Measurements from ENCODE around the gene ANAPC7.

ANAPC7 gene

GRCh38 chr12:110370732-110371231 is 32.7 kb downstream of the ANAPC7 start:
- no peak overlapping the region for H3K4me3 ChIP-seq (ENCODE audit: low read depth, low read length, poor library complexity, severe bottlenecking)
- no peaks in the 10 kb centered on the region for H3K79me2 ChIP-seq (ENCODE audit: insufficient read depth, low read length)
- no peaks in the 10 kb centered on the region for H4K20me1 ChIP-seq (ENCODE audit: insufficient read depth, low read length)
- no peak overlapping the region for H3K4me2 ChIP-seq (ENCODE audit: low read length)
- no peak overlapping the region for H3K9ac ChIP-seq (ENCODE audit: low read length)
- H3K27ac ChIP-seq (ENCODE audit: low read depth, low read length, poor library complexity, severe bottlenecking) = peak overlapping the region; percentile 73
- no peaks in the 10 kb centered on the region for H3K9me3 ChIP-seq (ENCODE audit: low read length)
- peaks cover 47% of the 10 kb centered on the region for H3K36me3 ChIP-seq (ENCODE audit: insufficient read depth, low read length)
- H3K9me2 ChIP-seq (ENCODE audit: low read depth, low read length) = no peaks in the 10 kb centered on the region
- H3K4me1 ChIP-seq (ENCODE audit: insufficient read depth, low read length, severe bottlenecking) = peaks cover 58% of the 10 kb centered on the region
- TF ChIP-seq EZH2 (IDR thresholded peaks at IDR 0.05; ENCODE audit: borderline replicate concordance, low read length) (no peak), CTCF (IDR thresholded peaks at IDR 0.05; ENCODE audit: low read length) (no peak)
- no peaks in the 10 kb centered on the region for H3K27me3 ChIP-seq (ENCODE audit: insufficient read depth, low read length)
- no peak overlapping the region for H2AFZ ChIP-seq (ENCODE audit: low read length)
- H3F3A ChIP-seq (ENCODE audit: insufficient read depth, low read length) = no peaks in the 10 kb centered on the region

- H3K9me2 ChIP-seq (ENCODE audit: low read depth, low read length) = no peaks in the 10 kb centered on the region
- H3K4me1 ChIP-seq (ENCODE audit: insufficient read depth, low read length, severe bottlenecking) = peaks cover 51% of the 10 kb centered on the region
- no peak overlapping the region for H3K9ac ChIP-seq (ENCODE audit: low read length)
- no peaks in the 10 kb centered on the region for H3F3A ChIP-seq (ENCODE audit: insufficient read depth, low read length)
- no peak overlapping the region for H3K4me3 ChIP-seq (ENCODE audit: low read depth, low read length, poor library complexity, severe bottlenecking)
- H3K27ac ChIP-seq (ENCODE audit: low read depth, low read length, poor library complexity, severe bottlenecking) = no peak overlapping the region
- TF ChIP-seq CTCF (IDR thresholded peaks at IDR 0.05; ENCODE audit: low read length) (no peak), EZH2 (IDR thresholded peaks at IDR 0.05; ENCODE audit: borderline replicate concordance, low read length) (no peak)
- no peak overlapping the region for H3K4me2 ChIP-seq (ENCODE audit: low read length)
- H3K9me3 ChIP-seq (ENCODE audit: low read length) = no peaks in the 10 kb centered on the region
- no peaks in the 10 kb centered on the region for H4K20me1 ChIP-seq (ENCODE audit: insufficient read depth, low read length)
- H3K79me2 ChIP-seq (ENCODE audit: insufficient read depth, low read length) = no peaks in the 10 kb centered on the region
- H2AFZ ChIP-seq (ENCODE audit: low read length) = no peak overlapping the region
- peaks cover 39% of the 10 kb centered on the region for H3K36me3 ChIP-seq (ENCODE audit: insufficient read depth, low read length)
- H3K27me3 ChIP-seq (ENCODE audit: insufficient read depth, low read length) = no peaks in the 10 kb centered on the region
These were observed 33.5 kb downstream of the ANAPC7 start for GRCh38 chr12:110369992-110370391.

- peak overlapping the region; percentile 19; the same call in 1 of the 2 replicates for H3K9ac ChIP-seq (ENCODE audit: low read length)
- H3F3A ChIP-seq (ENCODE audit: insufficient read depth, low read length) = no peaks in the 10 kb centered on the region
- no peak overlapping the region for H3K4me3 ChIP-seq (ENCODE audit: low read depth, low read length, poor library complexity, severe bottlenecking)
- no peaks in the 10 kb centered on the region for H4K20me1 ChIP-seq (ENCODE audit: insufficient read depth, low read length)
- H3K9me2 ChIP-seq (ENCODE audit: low read depth, low read length) = no peaks in the 10 kb centered on the region
- H3K9me3 ChIP-seq (ENCODE audit: low read length) = no peaks in the 10 kb centered on the region
- H3K4me2 ChIP-seq (ENCODE audit: low read length) = no peak overlapping the region
- H3K27ac ChIP-seq (ENCODE audit: low read depth, low read length, poor library complexity, severe bottlenecking) = peak overlapping the region; percentile 72
- H3K36me3 ChIP-seq (ENCODE audit: insufficient read depth, low read length) = peaks cover 19% of the 10 kb centered on the region; the same call in 1 of the 2 replicates
- no peak overlapping the region for H2AFZ ChIP-seq (ENCODE audit: low read length)
- no peak for TF ChIP-seq CTCF (IDR thresholded peaks at IDR 0.05; ENCODE audit: low read length)
- TF ChIP-seq EZH2 (IDR thresholded peaks at IDR 0.05; ENCODE audit: borderline replicate concordance, low read length) = no peak
- peaks cover 42% of the 10 kb centered on the region for H3K4me1 ChIP-seq (ENCODE audit: insufficient read depth, low read length, severe bottlenecking)
- H3K27me3 ChIP-seq (ENCODE audit: insufficient read depth, low read length) = no peaks in the 10 kb centered on the region
- H3K79me2 ChIP-seq (ENCODE audit: insufficient read depth, low read length) = no peaks in the 10 kb centered on the region
These were observed 36.2 kb downstream of the ANAPC7 start for GRCh38 chr12:110367181-110367864.

Measured in OCI-LY1 (cell line).